Measurements from ENCODE around the gene ZNF423. TPM values are rescaled to one million over a fixed set of nuclear protein-coding genes. Genes with fewer than 3 reads are reported as not detected.

The ZNF423 gene
- total RNA-seq, 1 experiment from 2014 or later = 11.1 TPM

DNA sequence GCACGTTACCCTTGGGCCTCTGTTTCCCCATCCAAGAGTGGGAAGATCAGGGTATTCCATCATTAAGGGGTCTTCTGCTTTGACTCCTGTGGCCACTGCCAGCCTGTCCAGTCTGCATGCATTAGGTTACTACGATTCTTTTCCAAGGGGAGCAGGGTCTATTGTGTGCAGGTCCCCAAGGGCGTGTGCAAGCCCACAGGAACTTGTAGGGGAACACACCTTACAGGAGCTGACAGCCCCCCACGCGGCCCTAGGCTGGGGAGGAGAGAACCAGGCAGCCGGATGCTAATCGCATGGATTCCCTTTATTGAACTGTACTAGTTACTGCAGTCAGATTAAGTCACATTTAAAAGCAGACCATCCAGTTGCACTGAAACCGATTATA lies 365.6 kb downstream of the ZNF423 start:
- no peak for DNase-seq (ENCODE audit: low spot score)
- Histone ChIP-seq H3K27ac (ENCODE audit: low read depth, low read length, poor library complexity, severe bottlenecking) (no peak overlapping the region), H3K9me3 (ENCODE audit: low read depth, low read length, poor library complexity, severe bottlenecking) (no peaks in the 10 kb centered on the region), H3K4me1 (ENCODE audit: insufficient read depth, low read length, poor library complexity, severe bottlenecking) (peaks cover 12% of the 10 kb centered on the region), H3K4me3 (ENCODE audit: low read depth, low read length, poor library complexity, severe bottlenecking) (no peak overlapping the region), H3K27me3 (replicated peaks; ENCODE audit: insufficient read depth, low read depth, low read length, poor library complexity) (no peaks in the 10 kb centered on the region), H3K36me3 (ENCODE audit: insufficient read depth, low read length, poor library complexity, severe bottlenecking) (no peaks in the 10 kb centered on the region)
- CTCF ChIA-PET = no interaction called here
- TF ChIP-seq, protein P1, sequence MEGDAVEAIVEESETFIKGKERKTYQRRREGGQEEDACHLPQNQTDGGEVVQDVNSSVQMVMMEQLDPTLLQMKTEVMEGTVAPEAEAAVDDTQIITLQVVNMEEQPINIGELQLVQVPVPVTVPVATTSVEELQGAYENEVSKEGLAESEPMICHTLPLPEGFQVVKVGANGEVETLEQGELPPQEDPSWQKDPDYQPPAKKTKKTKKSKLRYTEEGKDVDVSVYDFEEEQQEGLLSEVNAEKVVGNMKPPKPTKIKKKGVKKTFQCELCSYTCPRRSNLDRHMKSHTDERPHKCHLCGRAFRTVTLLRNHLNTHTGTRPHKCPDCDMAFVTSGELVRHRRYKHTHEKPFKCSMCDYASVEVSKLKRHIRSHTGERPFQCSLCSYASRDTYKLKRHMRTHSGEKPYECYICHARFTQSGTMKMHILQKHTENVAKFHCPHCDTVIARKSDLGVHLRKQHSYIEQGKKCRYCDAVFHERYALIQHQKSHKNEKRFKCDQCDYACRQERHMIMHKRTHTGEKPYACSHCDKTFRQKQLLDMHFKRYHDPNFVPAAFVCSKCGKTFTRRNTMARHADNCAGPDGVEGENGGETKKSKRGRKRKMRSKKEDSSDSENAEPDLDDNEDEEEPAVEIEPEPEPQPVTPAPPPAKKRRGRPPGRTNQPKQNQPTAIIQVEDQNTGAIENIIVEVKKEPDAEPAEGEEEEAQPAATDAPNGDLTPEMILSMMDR (conservative IDR thresholded peaks at IDR 0.05; ENCODE audit: low read depth, low read length) = no peak
- no peak for TF ChIP-seq EZH2 (IDR thresholded peaks at IDR 0.05; ENCODE audit: borderline replicate concordance, low read depth, low read length, poor library complexity, severe bottlenecking)
- intact Hi-C loops (cut with micrococcal nuclease; ENCODE audit: unreplicated experiment) = loop anchor here (5.0 kb wide), 2 partner anchors 102 to 367 kb away; partner anchors contain the start of gene ZNF423
- no TSS peak for BruUV-seq (replicated peaks)
- POLR2A ChIA-PET (ENCODE audit: low non-redundant PET) = no interaction called here

DNA sequence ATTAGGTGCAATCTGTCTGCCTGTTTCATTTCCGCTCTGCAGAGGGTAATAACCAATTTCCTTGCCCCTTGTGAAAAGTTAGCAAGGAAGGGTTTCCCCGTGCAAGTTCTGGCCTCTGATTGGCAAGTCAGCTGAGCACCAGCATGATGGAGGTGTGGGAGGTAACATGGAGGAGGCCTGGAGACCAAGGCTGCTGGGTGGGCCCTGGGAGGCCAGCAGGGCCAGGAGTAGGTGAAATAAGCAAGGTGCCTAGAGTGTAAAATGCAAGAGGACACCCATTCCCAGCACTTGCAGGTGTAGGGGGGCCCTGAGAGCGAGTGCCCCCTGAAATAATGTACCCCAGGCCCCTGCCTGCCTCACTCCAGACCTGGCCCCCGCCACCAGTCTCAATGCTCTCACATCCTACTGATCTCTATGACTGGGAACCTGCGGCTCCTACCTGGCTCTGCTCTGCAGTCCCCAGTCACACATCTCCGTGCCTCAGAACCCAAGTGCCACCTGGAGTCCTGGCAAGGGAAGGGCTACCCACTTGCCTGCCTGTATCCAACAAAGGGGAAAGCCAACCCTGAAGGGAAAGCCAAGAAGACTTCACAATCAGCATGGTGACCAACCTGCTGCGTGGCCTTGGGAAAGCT lies 366.1 kb downstream of the ZNF423 start:
- no peaks in the 10 kb centered on the region for H3K27me3 ChIP-seq (replicated peaks; ENCODE audit: insufficient read depth, low read depth, low read length, poor library complexity)
- ChIA-PET CTCF (no interaction called here), POLR2A (ENCODE audit: low non-redundant PET) (no interaction called here)
- intact Hi-C loops (cut with micrococcal nuclease; ENCODE audit: unreplicated experiment) = loop anchor here (5.0 kb wide), 2 partner anchors 102 to 367 kb away; partner anchors contain the start of gene ZNF423
- no peak for DNase-seq (ENCODE audit: low spot score)
- TF ChIP-seq EZH2 (IDR thresholded peaks at IDR 0.05; ENCODE audit: borderline replicate concordance, low read depth, low read length, poor library complexity, severe bottlenecking) = no peak
- TF ChIP-seq, protein P1 (conservative IDR thresholded peaks at IDR 0.05; ENCODE audit: low read depth, low read length) = no peak
- H3K27ac ChIP-seq (ENCODE audit: low read depth, low read length, poor library complexity, severe bottlenecking) = no peak overlapping the region
- BruUV-seq (replicated peaks) = no TSS peak
- H3K4me1 ChIP-seq (ENCODE audit: insufficient read depth, low read length, poor library complexity, severe bottlenecking) = peaks cover 12% of the 10 kb centered on the region
- no peaks in the 10 kb centered on the region for H3K36me3 ChIP-seq (ENCODE audit: insufficient read depth, low read length, poor library complexity, severe bottlenecking)
- no peak overlapping the region for H3K4me3 ChIP-seq (ENCODE audit: low read depth, low read length, poor library complexity, severe bottlenecking)
- no peaks in the 10 kb centered on the region for H3K9me3 ChIP-seq (ENCODE audit: low read depth, low read length, poor library complexity, severe bottlenecking)

DNA sequence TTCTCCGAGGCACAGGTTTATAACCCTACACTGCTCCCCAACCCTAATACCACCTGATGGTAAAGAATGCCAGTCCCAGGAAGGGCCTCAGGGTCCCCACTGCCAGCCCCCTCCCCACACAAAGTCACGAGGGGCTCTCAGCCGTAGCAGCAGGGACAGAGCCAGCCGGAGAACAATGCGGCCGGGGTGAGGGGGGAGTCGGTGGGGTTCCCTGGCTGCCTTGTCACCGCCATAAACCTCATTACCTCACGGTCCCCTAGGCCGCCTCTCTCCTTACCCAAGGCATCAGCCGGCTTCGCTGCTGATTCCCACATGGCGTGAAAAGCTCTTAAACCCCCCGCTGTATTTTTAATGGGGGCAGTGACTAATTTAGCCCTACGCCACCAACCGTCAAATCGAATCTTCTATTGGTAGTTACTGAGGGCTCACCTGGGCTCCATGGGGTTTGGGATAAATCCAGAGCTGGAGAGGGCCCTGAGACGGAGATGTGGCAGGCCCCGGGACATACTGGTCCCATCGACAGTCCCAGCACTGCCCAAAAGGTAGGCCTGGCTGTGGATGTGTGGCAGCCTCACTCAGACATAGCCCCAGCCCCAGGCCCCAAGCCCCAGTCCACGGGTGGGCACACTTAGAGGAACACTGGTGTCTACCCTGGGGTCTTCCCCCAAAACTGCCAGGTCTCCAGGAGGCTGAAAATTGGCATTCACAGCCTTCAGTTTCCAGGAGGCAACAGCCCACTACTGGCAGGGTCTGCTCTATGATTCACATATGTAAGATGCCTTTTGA lies 367.0 kb downstream of the ZNF423 start:
- TF ChIP-seq EZH2 (IDR thresholded peaks at IDR 0.05; ENCODE audit: borderline replicate concordance, low read depth, low read length, poor library complexity, severe bottlenecking) = no peak
- TF ChIP-seq, protein P1 (conservative IDR thresholded peaks at IDR 0.05; ENCODE audit: low read depth, low read length) = no peak
- no peak overlapping the region for H3K27ac ChIP-seq (ENCODE audit: low read depth, low read length, poor library complexity, severe bottlenecking)
- DNase-seq (ENCODE audit: low spot score) = no peak
- H3K36me3 ChIP-seq (ENCODE audit: insufficient read depth, low read length, poor library complexity, severe bottlenecking) = no peaks in the 10 kb centered on the region
- BruUV-seq (replicated peaks) = no TSS peak
- H3K4me3 ChIP-seq (ENCODE audit: low read depth, low read length, poor library complexity, severe bottlenecking) = no peak overlapping the region
- ChIA-PET CTCF (no interaction called here), POLR2A (ENCODE audit: low non-redundant PET) (no interaction called here)
- intact Hi-C loops (cut with micrococcal nuclease; ENCODE audit: unreplicated experiment) = no loop called here
- H3K4me1 ChIP-seq (ENCODE audit: insufficient read depth, low read length, poor library complexity, severe bottlenecking) = peaks cover 12% of the 10 kb centered on the region
- H3K9me3 ChIP-seq (ENCODE audit: low read depth, low read length, poor library complexity, severe bottlenecking) = no peaks in the 10 kb centered on the region
- H3K27me3 ChIP-seq (replicated peaks; ENCODE audit: insufficient read depth, low read depth, low read length, poor library complexity) = no peaks in the 10 kb centered on the region
